ENCODE results near the gene TCIRG1.
A peak's percentile ranks its signal among the peaks of the same experiment; 100 is the strongest.

Gene TCIRG1

DNA sequence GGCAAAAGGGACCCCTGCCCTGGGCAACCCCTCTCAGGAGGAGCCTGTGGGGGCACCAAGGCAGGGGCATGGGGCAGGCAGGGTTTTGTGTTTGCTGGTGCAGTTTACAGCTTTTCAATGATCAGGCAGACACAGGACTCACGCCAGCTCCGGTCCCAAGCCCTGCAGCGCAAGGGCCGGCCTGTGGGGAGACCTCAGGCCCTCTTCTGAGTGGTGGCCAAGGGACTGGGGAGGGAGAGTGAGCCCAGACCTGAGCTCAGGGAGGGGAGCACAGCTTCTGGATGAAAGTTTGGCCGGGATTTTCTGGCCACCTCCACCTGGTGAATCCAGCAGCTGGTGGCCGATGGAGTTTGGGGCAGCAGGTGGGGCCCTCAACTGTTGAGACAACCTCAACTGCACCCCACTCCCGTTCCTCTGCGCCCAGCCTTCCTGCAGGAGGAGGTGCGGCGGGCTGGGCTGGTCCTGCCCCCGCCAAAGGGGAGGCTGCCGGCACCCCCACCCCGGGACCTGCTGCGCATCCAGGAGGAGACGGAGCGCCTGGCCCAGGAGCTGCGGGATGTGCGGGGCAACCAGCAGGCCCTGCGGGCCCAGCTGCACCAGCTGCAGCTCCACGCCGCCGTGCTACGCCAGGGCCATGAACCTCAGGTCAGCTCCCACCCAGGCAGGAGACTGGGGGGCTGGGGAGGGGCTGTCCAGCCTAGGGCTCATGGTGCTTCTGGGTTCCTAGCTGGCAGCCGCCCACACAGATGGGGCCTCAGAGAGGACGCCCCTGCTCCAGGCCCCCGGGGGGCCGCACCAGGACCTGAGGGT lies 3.6 kb downstream of the TCIRG1 start:
- TF ChIP-seq, protein P1, sequence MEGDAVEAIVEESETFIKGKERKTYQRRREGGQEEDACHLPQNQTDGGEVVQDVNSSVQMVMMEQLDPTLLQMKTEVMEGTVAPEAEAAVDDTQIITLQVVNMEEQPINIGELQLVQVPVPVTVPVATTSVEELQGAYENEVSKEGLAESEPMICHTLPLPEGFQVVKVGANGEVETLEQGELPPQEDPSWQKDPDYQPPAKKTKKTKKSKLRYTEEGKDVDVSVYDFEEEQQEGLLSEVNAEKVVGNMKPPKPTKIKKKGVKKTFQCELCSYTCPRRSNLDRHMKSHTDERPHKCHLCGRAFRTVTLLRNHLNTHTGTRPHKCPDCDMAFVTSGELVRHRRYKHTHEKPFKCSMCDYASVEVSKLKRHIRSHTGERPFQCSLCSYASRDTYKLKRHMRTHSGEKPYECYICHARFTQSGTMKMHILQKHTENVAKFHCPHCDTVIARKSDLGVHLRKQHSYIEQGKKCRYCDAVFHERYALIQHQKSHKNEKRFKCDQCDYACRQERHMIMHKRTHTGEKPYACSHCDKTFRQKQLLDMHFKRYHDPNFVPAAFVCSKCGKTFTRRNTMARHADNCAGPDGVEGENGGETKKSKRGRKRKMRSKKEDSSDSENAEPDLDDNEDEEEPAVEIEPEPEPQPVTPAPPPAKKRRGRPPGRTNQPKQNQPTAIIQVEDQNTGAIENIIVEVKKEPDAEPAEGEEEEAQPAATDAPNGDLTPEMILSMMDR (IDR thresholded peaks at IDR 0.05) = no peak
- H3K27ac ChIP-seq = peak overlapping the region in 1 of 2 donors; percentile 92
- DNase-seq (ENCODE audit: low spot score) = no peak
- no peak overlapping the region for H3K4me3 ChIP-seq

DNA sequence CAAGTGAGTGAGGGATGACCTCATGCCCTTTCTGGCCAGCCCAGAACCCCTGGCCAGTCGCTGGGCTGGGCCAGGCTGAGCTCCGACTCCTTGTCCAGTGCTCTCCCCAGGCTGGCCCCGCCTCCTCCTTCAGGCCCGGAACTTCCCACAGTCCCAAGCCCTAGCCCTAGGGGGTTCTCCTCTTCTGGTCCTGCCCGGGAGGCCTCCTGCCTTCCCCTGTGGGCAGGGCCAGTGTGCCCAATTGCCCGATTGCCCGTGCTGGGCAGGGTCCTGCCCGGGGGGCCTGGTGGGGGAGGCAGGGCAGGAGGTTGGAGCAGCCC lies 4.2 kb downstream of the TCIRG1 start:
- DNase-seq (ENCODE audit: low spot score) = no peak
- TF ChIP-seq, protein P1 (IDR thresholded peaks at IDR 0.05) = no peak
- Histone ChIP-seq H3K27ac (peak overlapping the region in 1 of 2 donors; percentile 28), H3K4me3 (no peak overlapping the region)

DNA sequence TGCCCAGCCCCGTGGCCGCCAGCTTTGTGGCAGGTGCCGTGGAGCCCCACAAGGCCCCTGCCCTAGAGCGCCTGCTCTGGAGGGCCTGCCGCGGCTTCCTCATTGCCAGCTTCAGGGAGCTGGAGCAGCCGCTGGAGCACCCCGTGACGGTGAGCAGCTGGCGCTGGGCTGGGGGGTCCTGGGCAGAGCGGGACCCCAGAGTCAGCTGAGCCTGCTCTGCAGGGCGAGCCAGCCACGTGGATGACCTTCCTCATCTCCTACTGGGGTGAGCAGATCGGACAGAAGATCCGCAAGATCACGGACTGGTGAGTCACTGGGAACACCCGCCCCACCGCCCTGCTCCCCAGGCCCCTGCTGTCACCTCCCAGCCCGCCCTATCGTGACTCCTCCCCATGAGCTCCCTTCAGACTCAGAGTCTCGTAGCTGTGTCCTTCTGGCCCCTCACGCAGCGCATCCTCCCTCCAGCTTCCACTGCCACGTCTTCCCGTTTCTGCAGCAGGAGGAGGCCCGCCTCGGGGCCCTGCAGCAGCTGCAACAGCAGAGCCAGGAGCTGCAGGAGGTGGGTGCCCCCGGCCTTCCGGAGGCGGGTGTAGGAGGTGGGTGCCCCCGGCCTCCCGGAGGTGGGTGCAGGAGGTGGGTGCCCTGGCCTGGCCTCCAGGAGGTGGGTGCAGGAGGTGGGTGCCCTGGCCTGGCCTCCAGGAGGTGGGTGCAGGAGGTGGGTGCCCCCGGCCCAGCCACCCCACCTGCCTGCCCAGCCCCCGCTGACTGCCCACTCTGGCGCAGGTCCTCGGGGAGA lies 4.7 kb downstream of the TCIRG1 start:
- H3K4me3 ChIP-seq = no peak overlapping the region
- peak overlapping the region in 1 of 2 donors; percentile 28 for H3K27ac ChIP-seq
- TF ChIP-seq, protein P1 (IDR thresholded peaks at IDR 0.05) = no peak
- no peak for DNase-seq (ENCODE audit: low spot score)

DNA sequence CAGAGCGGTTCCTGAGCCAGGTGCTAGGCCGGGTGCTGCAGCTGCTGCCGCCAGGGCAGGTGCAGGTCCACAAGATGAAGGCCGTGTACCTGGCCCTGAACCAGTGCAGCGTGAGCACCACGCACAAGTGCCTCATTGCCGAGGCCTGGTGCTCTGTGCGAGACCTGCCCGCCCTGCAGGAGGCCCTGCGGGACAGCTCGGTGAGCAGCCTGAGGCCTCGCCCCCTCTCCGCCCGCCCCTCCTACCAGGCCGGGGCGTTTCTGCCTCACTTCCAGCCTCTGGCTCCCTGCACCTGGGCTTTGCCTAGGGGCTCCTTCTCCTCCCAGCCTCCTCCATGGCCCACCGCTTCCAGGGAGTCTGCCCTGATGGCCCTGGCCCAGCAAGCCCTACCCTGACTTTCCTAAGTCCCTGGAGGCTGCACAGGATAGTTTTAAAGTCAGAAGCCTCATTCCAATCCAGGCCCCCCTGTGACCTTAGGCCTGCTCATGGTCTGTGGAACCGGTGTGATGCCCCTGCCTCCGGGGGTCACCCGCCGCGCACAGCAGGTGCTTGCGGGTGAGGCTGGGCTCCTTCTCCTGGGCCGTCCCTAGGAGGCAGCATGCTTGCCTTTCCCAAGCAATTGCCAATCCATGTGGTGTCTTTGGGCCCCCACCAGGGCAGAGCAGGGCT lies 5.5 kb downstream of the TCIRG1 start:
- Histone ChIP-seq H3K27ac (no peak overlapping the region), H3K4me3 (no peak overlapping the region)
- TF ChIP-seq, protein P1 (IDR thresholded peaks at IDR 0.05) = no peak
- DNase-seq (ENCODE audit: low spot score) = no peak

DNA sequence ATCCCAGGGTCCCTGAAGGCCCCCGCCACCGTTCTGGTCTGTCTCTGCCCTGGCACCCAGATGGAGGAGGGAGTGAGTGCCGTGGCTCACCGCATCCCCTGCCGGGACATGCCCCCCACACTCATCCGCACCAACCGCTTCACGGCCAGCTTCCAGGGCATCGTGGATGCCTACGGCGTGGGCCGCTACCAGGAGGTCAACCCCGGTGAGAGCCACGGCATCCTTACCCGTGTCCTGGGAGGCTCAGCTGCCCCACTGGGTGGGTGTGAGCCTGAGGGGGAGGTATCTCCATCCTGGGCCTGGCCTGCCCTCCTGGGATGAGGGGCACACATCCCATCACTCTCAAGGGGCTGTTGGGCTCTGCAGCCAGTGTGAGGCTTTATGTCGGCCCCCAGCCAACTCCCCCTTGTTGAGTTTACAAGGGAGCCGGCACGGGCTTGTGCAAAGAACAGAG lies 6.1 kb downstream of the TCIRG1 start:
- TF ChIP-seq, protein P1 (IDR thresholded peaks at IDR 0.05) = no peak
- no peak overlapping the region for H3K4me3 ChIP-seq
- no peak overlapping the region for H3K27ac ChIP-seq
- DNase-seq (ENCODE audit: low spot score) = peak; percentile 70

DNA sequence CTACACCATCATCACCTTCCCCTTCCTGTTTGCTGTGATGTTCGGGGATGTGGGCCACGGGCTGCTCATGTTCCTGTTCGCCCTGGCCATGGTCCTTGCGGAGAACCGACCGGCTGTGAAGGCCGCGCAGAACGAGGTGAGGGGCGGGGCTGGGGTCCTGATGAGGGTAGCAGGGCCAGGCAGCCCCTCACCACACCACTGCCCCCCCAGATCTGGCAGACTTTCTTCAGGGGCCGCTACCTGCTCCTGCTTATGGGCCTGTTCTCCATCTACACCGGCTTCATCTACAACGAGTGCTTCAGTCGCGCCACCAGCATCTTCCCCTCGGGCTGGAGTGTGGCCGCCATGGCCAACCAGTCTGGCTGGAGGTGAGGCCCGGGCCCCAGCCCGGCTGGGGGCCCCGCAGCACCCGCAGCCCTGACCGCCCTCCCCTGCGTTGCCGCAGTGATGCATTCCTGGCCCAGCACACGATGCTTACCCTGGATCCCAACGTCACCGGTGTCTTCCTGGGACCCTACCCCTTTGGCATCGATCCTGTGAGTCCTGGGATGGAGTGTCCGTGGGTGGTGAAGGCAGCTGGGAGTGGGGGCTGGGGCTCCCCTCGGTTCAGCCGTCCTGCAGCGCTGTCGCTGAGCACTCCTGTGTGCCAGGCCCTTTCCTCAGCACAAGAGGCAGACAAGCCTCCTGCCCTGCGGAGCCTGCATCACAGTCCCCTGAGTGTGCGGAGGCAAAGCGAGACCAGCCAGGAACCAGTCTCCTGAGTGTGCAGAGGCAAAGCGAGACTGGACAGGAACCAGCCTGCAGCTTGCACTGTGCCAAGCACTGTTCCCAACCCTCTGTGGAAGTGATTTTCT lies 8.8 kb downstream of the TCIRG1 start:
- H3K27ac ChIP-seq = no peak overlapping the region
- DNase-seq (ENCODE audit: low spot score) = no peak
- TF ChIP-seq, protein P1 (IDR thresholded peaks at IDR 0.05) = no peak
- H3K4me3 ChIP-seq = no peak overlapping the region
